A549 (cell line): Measurements from ENCODE around the gene EEIG1. TPM values are rescaled to one million over a fixed set of nuclear protein-coding genes. Genes with fewer than 3 reads are reported as not detected.

ENCODE experiments used
- ATAC-seq, 2 experiments: fragments of 200-7000 bp in 1 of 2; fragments of >200 bp in 1 of 2; cut with Nextera tagmentation in 1 of 2; cut with Tn5 transposase in 1 of 2; 3 replicates each; pipeline versions ENCODE4 v1.8.0 to v1.9.1; 2018 to 2020; ENCODE audit warnings: mild to moderate bottlenecking in 1 of 2, moderate library complexity in 1 of 2
- CTCF ChIA-PET: fragments of 300-600 bp; sonication (Branson Sonifier 250); formaldehyde crosslinking; extraction: SDS; loops from one replicate; lab custom pipeline; 2021; ENCODE audit warnings: antibody characterized with exemption, inconsistent platforms; lab: Yijun Ruan, JAX
- POLR2A ChIA-PET: fragments of 350-600 bp; formaldehyde crosslinking; extraction: SDS; loops from one replicate; lab custom pipeline; 2021; ENCODE audit warnings: antibody characterized with exemption, inconsistent platforms; lab: Yijun Ruan, JAX
- DNase-seq, 2 experiments: peaks; one replicate each; pipeline versions ENCODE4 v3.0.0 to v3.0.0-alpha.2; 2011 to 2016; ENCODE audit warnings: low read depth in 1 of 2, low spot score in 1 of 2
- FAIRE-seq: peaks from 2 replicates; lab custom pipeline; 2011; peaks lifted over from hg19 to GRCh38; lab: Jason Lieb, UNC
- H3K27ac ChIP-seq, 2 experiments: fragments of >200 bp; sonication (Bioruptor Twin); formaldehyde crosslinking; 3 replicates each; pipeline ENCODE4 v1.5.1; 2016 to 2017
- H3K4me1 ChIP-seq: fragments of >200 bp; sonication (Bioruptor Twin); formaldehyde crosslinking; 3 replicates; pipeline ENCODE4 v1.6.1; 2016
- H3K4me2 ChIP-seq: fragments of >200 bp; sonication (Bioruptor Twin); formaldehyde crosslinking; 3 replicates; pipeline ENCODE4 v1.6.1; 2016
- H3K4me3 ChIP-seq: fragments of >200 bp; sonication (Bioruptor Twin); formaldehyde crosslinking; 3 replicates; pipeline ENCODE4 v1.5.1; 2016
- H3K9me3 ChIP-seq: fragments of >200 bp; sonication (Bioruptor Twin); formaldehyde crosslinking; 3 replicates; pipeline ENCODE4 v1.6.1; 2016
- CEBPB ChIP-seq, 2 experiments: fragments of >200 bp in 1 of 2; sonication (Bioruptor Twin) in 1 of 2; formaldehyde crosslinking in 1 of 2; IDR thresholded peaks; 2 replicates each; pipeline ENCODE4 v1.6.1; 2012 to 2016
- CHD2 ChIP-seq: fragments of 150-350 bp; IDR thresholded peaks from 2 replicates; pipeline ENCODE4 v1.6.1; 2014; ENCODE audit warnings: low read length; ENCODE audit not compliant: partially characterized antibody
- EP300 ChIP-seq, 2 experiments: fragments of >200 bp; sonication (Bioruptor Twin); formaldehyde crosslinking; IDR thresholded peaks; 2 replicates in 1 of 2; 3 replicates in 1 of 2; pipeline ENCODE4 v1.6.1; 2016 to 2017
- FOSB ChIP-seq: fragments of 250-450 bp; sonication (Bioruptor Pico); IDR thresholded peaks from 2 replicates; pipeline ENCODE4 v1.5.0; 2020; ENCODE audit warnings: mild to moderate bottlenecking, moderate library complexity
- FOSL2 ChIP-seq, 2 experiments: fragments of 450-650 bp in 1 of 2; fragments of >200 bp in 1 of 2; sonication (Bioruptor Twin) in 1 of 2; formaldehyde crosslinking; IDR thresholded peaks; 2 replicates each; pipeline versions ENCODE4 v1.5.0 to v1.6.1; 2016 to 2020; ENCODE audit warnings: mild to moderate bottlenecking in 1 of 2, moderate library complexity in 1 of 2
- GATA3 ChIP-seq: IDR thresholded peaks from 2 replicates; pipeline ENCODE4 v1.6.1; 2012; ENCODE audit warnings: borderline replicate concordance
- HEYL ChIP-seq: fragments of 250-450 bp; sonication (Bioruptor Pico); IDR thresholded peaks from 2 replicates; pipeline ENCODE4 v1.8.0; 2021; ENCODE audit warnings: mild to moderate bottlenecking, moderate library complexity
- HMGXB4 ChIP-seq: fragments of 250-450 bp; sonication (Bioruptor Pico); IDR thresholded peaks from 2 replicates; pipeline ENCODE4 v1.5.0; 2021; ENCODE audit warnings: mild to moderate bottlenecking, moderate library complexity, borderline replicate concordance
- HOXA7 ChIP-seq: fragments of 250-450 bp; sonication (Bioruptor Pico); IDR thresholded peaks from 2 replicates; pipeline ENCODE4 v1.5.0; 2020; ENCODE audit warnings: mild to moderate bottlenecking, moderate library complexity
- JUN ChIP-seq, 2 experiments: fragments of >200 bp; sonication (Bioruptor Twin); formaldehyde crosslinking; IDR thresholded peaks; 2 replicates in 1 of 2; 3 replicates in 1 of 2; pipeline ENCODE4 v1.6.1; 2016 to 2017
- JUNB ChIP-seq: fragments of >200 bp; sonication (Bioruptor Twin); formaldehyde crosslinking; IDR thresholded peaks from 2 replicates; pipeline ENCODE4 v1.6.1; 2016
- KDM1A ChIP-seq: fragments of 200-600 bp; sonication (generic); IDR thresholded peaks from 2 replicates; pipeline ENCODE4 v1.6.1; 2016; ENCODE audit warnings: low read depth, mild to moderate bottlenecking
- MAFK ChIP-seq: fragments of 450-650 bp; IDR thresholded peaks from 2 replicates; pipeline ENCODE4 v1.6.1; 2014; ENCODE audit not compliant: partially characterized antibody
- MAX ChIP-seq: IDR thresholded peaks from 2 replicates; pipeline ENCODE4 v1.6.1; 2012
- MYC ChIP-seq: IDR thresholded peaks from 2 replicates; pipeline ENCODE4 v1.6.1; 2012; ENCODE audit warnings: mild to moderate bottlenecking, inconsistent platforms, low read length, improper control_type of control experiment, borderline replicate concordance
- NFE2L2 ChIP-seq: fragments of 150-350 bp; conservative IDR thresholded peaks from 2 replicates; pipeline ENCODE4 v1.6.1; 2014; ENCODE audit warnings: low read length
- NPAS2 ChIP-seq: fragments of 250-450 bp; sonication (Bioruptor Pico); IDR thresholded peaks from 2 replicates; pipeline ENCODE4 v1.8.0; 2022; ENCODE audit warnings: mild to moderate bottlenecking, moderate library complexity, borderline replicate concordance
- PBX3 ChIP-seq: IDR thresholded peaks from 2 replicates; pipeline ENCODE4 v1.6.1; 2012
- RAD21 ChIP-seq, 2 experiments: fragments of >200 bp in 1 of 2; sonication (Bioruptor Twin) in 1 of 2; formaldehyde crosslinking in 1 of 2; IDR thresholded peaks in 1 of 2; conservative IDR thresholded peaks in 1 of 2; 2 replicates in 1 of 2; 3 replicates in 1 of 2; pipeline ENCODE4 v1.6.1; 2012 to 2018; ENCODE audit warnings: inconsistent platforms in 1 of 2
- REST ChIP-seq: fragments of 200-600 bp; sonication (generic); IDR thresholded peaks from 2 replicates; pipeline ENCODE4 v1.6.1; 2016; ENCODE audit warnings: antibody characterized with exemption, mild to moderate bottlenecking, moderate library complexity
- RFX5 ChIP-seq: fragments of 450-650 bp; IDR thresholded peaks from 2 replicates; pipeline ENCODE4 v1.7.1; 2014; ENCODE audit warnings: antibody characterized with exemption, mild to moderate bottlenecking, moderate library complexity
- SMC3 ChIP-seq: fragments of >200 bp; sonication (Bioruptor Twin); formaldehyde crosslinking; IDR thresholded peaks from 3 replicates; pipeline ENCODE4 v1.6.1; 2018; ENCODE audit warnings: inconsistent platforms
- WGBS: methylation state at CpG from one replicate; pipeline ENCODE4 v1.1.6; 2017; ENCODE audit errors: missing lambda C conversion rate; 5-methylcytosine and 5-hydroxymethylcytosine counted together
- polyA plus RNA-seq, 4 experiments: library from polyadenylated mRNA; depleted of rRNA in 3 of 4; stranded (reverse); fragments of >200 nt; fragmentation: RNase III in 1 of 4; extraction: RNeasy Plus Mini Kit Qiagen cat#74134 plus additional on column Dnase treatment in 1 of 4; gene quantifications; 2 replicates in 3 of 4; 3 replicates in 1 of 4; pipeline ENCODE4 v1.2.3, GENCODE V29; 2011 to 2017
- TF ChIP-seq, protein P1 (sequence below): fragments of 450-650 bp; IDR thresholded peaks from 2 replicates; pipeline ENCODE4 v1.6.1; 2014; ENCODE audit warnings: antibody characterized with exemption
- TF ChIP-seq, protein P2 (sequence below): fragments of 250-450 bp; sonication (Bioruptor Pico); IDR thresholded peaks from 2 replicates; pipeline ENCODE4 v1.5.0; 2020; ENCODE audit warnings: low read depth, mild to moderate bottlenecking, moderate library complexity

EEIG1 gene
- polyA plus RNA-seq, 2 of the 4 experiments (the other 2 are of a cell fraction): 30.3 to 33.0 TPM

- ATAC-seq (peak; percentile 87 to 92), DNase-seq (peak; percentile 81 to 88), FAIRE-seq (peak; percentile 51)
- Histone ChIP-seq H3K9me3 (no peaks in the 10 kb centered on the region), H3K4me2 (peak overlapping the region; percentile 54), H3K4me3 (no peak overlapping the region), H3K4me1 (peaks cover 45% of the 10 kb centered on the region), H3K27ac (peak overlapping the region; percentile 83 to 86)
- POLR2A ChIA-PET: interaction anchor here (1.0 to 1.1 kb wide), 2 partner anchors 10 to 92 kb away, joined by 4 read pairs; no protein-coding TSS in a partner anchor
- 2% methylated on average over 8 of the region's 9 CpGs for WGBS
- TF ChIP-seq NFE2L2 (no peak; the same call in 1 of the 2 replicates), HOXA7 (CRISPR knock-in tag) (no peak), CEBPB (IDR thresholded peaks at IDR 0.05) (peak in 1 of 2 experiments; percentile 63; a peak in 2 of 4 replicates), JUNB (peak; percentile 71), PBX3 (peak; percentile 31; the same call in 1 of the 2 replicates), JUN (IDR thresholded peaks at IDR 0.05) (peak in 1 of 2 experiments; percentile 39; a peak in 1 of 5 replicates), GATA3 (peak; percentile 61; the same call in 1 of the 2 replicates), EP300 (IDR thresholded peaks at IDR 0.05) (peak; percentile 37 to 51; a peak in 2 of 5 replicates), FOSB (CRISPR knock-in tag) (no peak), MAX (peak; percentile 80), SMC3 (0 out of 3 replicates have a peak, but pooled peaks have one; percentile 18), FOSL2 (IDR thresholded peaks at IDR 0.05) (peak; percentile 83), FOSL2 (CRISPR knock-in tag; IDR thresholded peaks at IDR 0.05) (peak; percentile 95)
- TF ChIP-seq, protein P1, sequence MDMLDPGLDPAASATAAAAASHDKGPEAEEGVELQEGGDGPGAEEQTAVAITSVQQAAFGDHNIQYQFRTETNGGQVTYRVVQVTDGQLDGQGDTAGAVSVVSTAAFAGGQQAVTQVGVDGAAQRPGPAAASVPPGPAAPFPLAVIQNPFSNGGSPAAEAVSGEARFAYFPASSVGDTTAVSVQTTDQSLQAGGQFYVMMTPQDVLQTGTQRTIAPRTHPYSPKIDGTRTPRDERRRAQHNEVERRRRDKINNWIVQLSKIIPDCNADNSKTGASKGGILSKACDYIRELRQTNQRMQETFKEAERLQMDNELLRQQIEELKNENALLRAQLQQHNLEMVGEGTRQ: peak; percentile 6; the same call in 1 of the 2 replicates
- TF ChIP-seq, protein P2, sequence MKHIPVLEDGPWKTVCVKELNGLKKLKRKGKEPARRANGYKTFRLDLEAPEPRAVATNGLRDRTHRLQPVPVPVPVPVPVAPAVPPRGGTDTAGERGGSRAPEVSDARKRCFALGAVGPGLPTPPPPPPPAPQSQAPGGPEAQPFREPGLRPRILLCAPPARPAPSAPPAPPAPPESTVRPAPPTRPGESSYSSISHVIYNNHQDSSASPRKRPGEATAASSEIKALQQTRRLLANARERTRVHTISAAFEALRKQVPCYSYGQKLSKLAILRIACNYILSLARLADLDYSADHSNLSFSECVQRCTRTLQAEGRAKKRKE (CRISPR knock-in tag): peak; percentile 12; the same call in 1 of the 2 replicates
- CTCF ChIA-PET: interaction anchor here (1.0 to 17.9 kb wide), 4 partner anchors 9 to 49 kb away, joined by 3 to 157 read pairs (median 6); no protein-coding TSS in a partner anchor
Observed at GRCh38 chr9:127987103-127987614, 6.4 kb upstream of the EEIG1 start.

- WGBS: 92% methylated on average over 3 of the region's 3 CpGs
- Histone ChIP-seq H3K4me2 (no peak overlapping the region), H3K9me3 (no peaks in the 10 kb centered on the region), H3K4me1 (peaks cover 36% of the 10 kb centered on the region), H3K4me3 (no peak overlapping the region), H3K27ac (peak overlapping the region; percentile 2 to 13; a peak in 4 of 6 replicates)
- FAIRE-seq (no peak), DNase-seq (no peak), ATAC-seq (no peak)
- CTCF ChIA-PET: interaction anchor here (0.6 to 17.9 kb wide), 5 partner anchors 12 to 51 kb away, joined by 3 to 173 read pairs (median 8); no protein-coding TSS in a partner anchor
- POLR2A ChIA-PET: no interaction called here
- TF ChIP-seq CHD2: no peak
- no peak for TF ChIP-seq NPAS2
- TF ChIP-seq HEYL (CRISPR knock-in tag): no peak
- TF ChIP-seq RFX5: no peak
- TF ChIP-seq PBX3: no peak
- TF ChIP-seq RAD21 (conservative IDR thresholded peaks at IDR 0.05 in 1 of 2, IDR thresholded peaks at IDR 0.05 in 1 of 2): no peak
- TF ChIP-seq EP300 (IDR thresholded peaks at IDR 0.05): no peak
- no peak for TF ChIP-seq GATA3
- TF ChIP-seq REST: no peak
- TF ChIP-seq KDM1A: no peak
- no peak for TF ChIP-seq MAFK
- no peak for TF ChIP-seq MYC
- no peak for TF ChIP-seq SMC3
- TF ChIP-seq FOSB (CRISPR knock-in tag): no peak
- no peak for TF ChIP-seq HMGXB4 (CRISPR knock-in tag)
Observed at GRCh38 chr9:127985011-127985410, 4.2 kb upstream of the EEIG1 start.
